HepG2 (cell line): Measurements from ENCODE around the gene MORF4L1. TPM values are rescaled to one million over a fixed set of nuclear protein-coding genes. Genes with fewer than 3 reads are reported as not detected.
A peak's percentile ranks its signal among the peaks of the same experiment; 100 is the strongest.

ENCODE experiments used
- AHR ChIP-seq: IDR thresholded peaks from 2 replicates; pipeline ENCODE4 v1.6.1; 2018; ENCODE audit warnings: missing genetic modification reagents, missing compliant biosample characterization
- AKNA ChIP-seq: sonication (generic); formaldehyde crosslinking; IDR thresholded peaks from 2 replicates; pipeline ENCODE4 v1.4.0; 2020; ENCODE audit warnings: missing genetic modification reagents, borderline replicate concordance
- CTCF ChIP-seq: sonication (generic); formaldehyde crosslinking; IDR thresholded peaks from 2 replicates; pipeline ENCODE4 v1.5.0; 2020; ENCODE audit warnings: mild to moderate bottlenecking, missing genetic modification reagents, moderate library complexity
- KMT2B ChIP-seq: IDR thresholded peaks from 2 replicates; pipeline ENCODE4 v1.6.1; 2016; ENCODE audit warnings: missing genetic modification reagents, missing compliant biosample characterization
- MEIS1 ChIP-seq: sonication (generic); formaldehyde crosslinking; IDR thresholded peaks from 2 replicates; pipeline ENCODE4 v1.9.0; 2021; ENCODE audit warnings: mild to moderate bottlenecking, missing genetic modification reagents, moderate library complexity, borderline replicate concordance
- PAXIP1 ChIP-seq: sonication (generic); formaldehyde crosslinking; conservative IDR thresholded peaks from 2 replicates; pipeline ENCODE4 v1.4.0; 2020; ENCODE audit warnings: mild to moderate bottlenecking, missing genetic modification reagents, moderate library complexity
- PHF8 ChIP-seq: sonication (generic); formaldehyde crosslinking; IDR thresholded peaks from 2 replicates; pipeline ENCODE4 v1.5.0; 2020; ENCODE audit warnings: missing genetic modification reagents
- RBAK ChIP-seq: sonication (generic); formaldehyde crosslinking; IDR thresholded peaks from 2 replicates; pipeline ENCODE4 v1.5.1; 2020; ENCODE audit warnings: mild to moderate bottlenecking, missing genetic modification reagents
- WIZ ChIP-seq: sonication (generic); formaldehyde crosslinking; IDR thresholded peaks from 2 replicates; pipeline ENCODE4 v1.5.1; 2020; ENCODE audit warnings: mild to moderate bottlenecking, missing genetic modification reagents
- ZNF160 ChIP-seq: sonication (generic); formaldehyde crosslinking; IDR thresholded peaks from 2 replicates; pipeline ENCODE4 v1.8.0; 2022; ENCODE audit warnings: mild to moderate bottlenecking, inconsistent platforms, missing genetic modification reagents
- ZNF17 ChIP-seq: sonication (generic); formaldehyde crosslinking; IDR thresholded peaks from 2 replicates; pipeline ENCODE4 v1.5.0; 2020; ENCODE audit warnings: mild to moderate bottlenecking, missing genetic modification reagents
- ZNF577 ChIP-seq: sonication (generic); formaldehyde crosslinking; IDR thresholded peaks from 2 replicates; pipeline ENCODE4 v1.4.0; 2020; ENCODE audit warnings: mild to moderate bottlenecking, low read depth, missing genetic modification reagents, borderline replicate concordance
- ZNF619 ChIP-seq: sonication (generic); formaldehyde crosslinking; IDR thresholded peaks from 2 replicates; pipeline ENCODE4 v1.4.0; 2020; ENCODE audit warnings: mild to moderate bottlenecking, missing genetic modification reagents
- ZNF749 ChIP-seq: sonication (generic); formaldehyde crosslinking; IDR thresholded peaks from 2 replicates; pipeline ENCODE4 v1.8.0; 2022; ENCODE audit warnings: mild to moderate bottlenecking, missing genetic modification reagents, moderate library complexity, borderline replicate concordance
- ZXDC ChIP-seq: sonication (generic); formaldehyde crosslinking; IDR thresholded peaks from 2 replicates; pipeline ENCODE4 v1.5.0; 2020; ENCODE audit warnings: mild to moderate bottlenecking, missing genetic modification reagents
- polyA plus RNA-seq, 8 experiments: library from polyadenylated mRNA; depleted of rRNA in 3 of 8; stranded (reverse) in 7 of 8; unstranded in 1 of 8; fragments of >200 nt; fragmentation: Illumina TruSeq in 4 of 8; extraction: Trizol in 4 of 8; gene quantifications; 2 replicates each; pipeline versions ENCODE4 v1.2.1 to v1.2.3, GENCODE V29; 2011 to 2016; ENCODE audit warnings: low read depth in 4 of 8, missing spikeins in 1 of 8, mixed read lengths in 1 of 8; ENCODE audit not compliant: insufficient read depth in 1 of 8
- total RNA-seq, 5 experiments: library from RNA; depleted of rRNA; stranded (reverse); fragments of >200 nt; fragmentation: Illumina TruSeq; extraction: Trizol; gene quantifications; 2 replicates each; pipeline ENCODE4 v1.2.3, GENCODE V29; 2016; ENCODE audit warnings: low read depth in 1 of 5

The MORF4L1 gene
- total and polyA plus RNA-seq, 2 of the 13 experiments (the other 11 are each of a cell fraction or from before 2014, with no cell fraction given): 218 to 219 TPM

GRCh38 chr15:78872972-78873792 lies 492 bp downstream of the MORF4L1 start (continued):
- TF ChIP-seq PAXIP1 (CRISPR knock-in tag) (no peak), ZXDC (CRISPR knock-in tag) (peak; percentile 70; the same call in 1 of the 2 replicates), CTCF (CRISPR knock-in tag) (peak; percentile 79), RBAK (CRISPR knock-in tag) (no peak), WIZ (no peak), ZNF577 (CRISPR knock-in tag) (no peak), PHF8 (peak; percentile 62), AHR (0 out of 2 replicates have a peak, but pooled peaks have one; percentile 0), ZNF160 (CRISPR knock-in tag) (no peak), AKNA (CRISPR knock-in tag) (no peak), MEIS1 (peak; percentile 61; the same call in 1 of the 2 replicates), ZNF619 (CRISPR knock-in tag) (no peak), ZNF749 (CRISPR knock-in tag) (no peak), ZNF17 (no peak), KMT2B (CRISPR knock-in tag) (peak; percentile 39; the same call in 1 of the 2 replicates)
